C1 segment of cervical spinal cord (tissue), 14 donors: Measurements from ENCODE around the gene FAM193A.
"Not testable (repeated sequence)": the region's sequence is repeated elsewhere in the genome, so short reads cannot be mapped to it uniquely, and the experiment has no call there.

Experiments used
- DNase-seq, 14 donors: peaks; one replicate each; lab custom pipeline; 2025; lab: John Stamatoyannopoulos, UW

The FAM193A gene

DNA sequence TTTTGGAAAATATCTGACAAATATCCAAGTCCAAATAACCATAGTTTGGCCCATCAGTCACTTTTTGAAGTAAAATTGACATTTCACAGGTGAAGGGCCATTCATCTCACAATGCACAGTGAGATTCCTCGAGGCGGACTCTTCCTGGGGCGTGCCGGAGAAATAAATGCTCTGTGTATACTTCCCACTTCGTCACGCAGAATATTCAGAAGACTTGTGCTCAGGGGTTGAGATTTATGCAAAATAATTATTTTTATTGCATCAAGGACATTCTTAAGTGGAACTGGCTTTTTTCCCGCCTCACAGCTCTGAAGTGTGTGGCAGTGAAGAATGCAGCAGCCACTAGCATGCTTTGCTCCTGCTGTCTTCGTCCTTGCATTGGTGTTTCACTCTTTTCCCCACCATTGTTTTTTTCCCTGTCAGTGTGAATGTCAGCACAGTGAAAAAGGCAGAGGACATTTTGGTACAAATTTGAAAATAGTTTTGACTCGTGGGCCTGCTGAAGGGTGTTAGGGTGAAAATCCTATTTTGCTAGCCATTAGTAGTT is 70.6 kb downstream of the FAM193A start:
- no peak for DNase-seq

DNA sequence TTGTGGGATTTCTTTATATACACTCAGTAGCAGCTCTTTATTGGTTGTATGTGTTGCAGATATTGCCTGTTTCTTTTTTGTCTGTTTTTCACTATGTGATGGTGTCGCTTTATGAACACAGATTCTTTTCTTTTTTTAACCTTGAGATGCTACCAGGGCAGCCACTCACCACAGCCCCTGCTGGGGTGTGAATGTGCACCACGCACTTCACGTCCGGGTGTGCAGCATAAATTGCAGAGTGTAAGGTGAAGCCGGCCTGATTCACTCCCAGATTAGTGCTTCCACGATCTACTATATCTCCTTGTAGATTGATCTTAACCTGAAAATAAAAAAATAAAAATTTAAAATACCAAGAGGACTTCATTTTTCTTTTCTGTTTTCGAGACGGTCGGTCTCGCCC is 71.4 kb downstream of the FAM193A start:
- DNase-seq = no peak

DNA sequence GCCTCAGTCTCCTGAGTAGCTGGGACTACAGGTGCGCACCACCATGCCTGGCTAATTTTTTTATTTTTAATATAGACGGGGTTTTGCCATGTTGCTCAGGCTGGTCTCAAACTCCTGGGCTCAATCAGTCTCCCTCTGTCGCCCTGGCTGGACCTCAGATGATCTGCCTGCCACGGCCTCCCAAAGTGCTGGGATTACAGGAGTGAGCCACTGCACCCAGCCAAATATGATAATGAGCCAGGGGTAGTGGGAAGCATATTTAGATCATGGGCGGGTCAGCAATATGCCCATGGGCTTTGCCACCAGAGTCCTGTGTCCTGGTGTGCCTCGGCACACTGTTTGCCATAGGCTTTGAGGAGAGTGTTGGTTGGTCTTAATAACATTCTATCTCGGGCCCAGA is 71.8 kb downstream of the FAM193A start:
- no peak for DNase-seq

DNA sequence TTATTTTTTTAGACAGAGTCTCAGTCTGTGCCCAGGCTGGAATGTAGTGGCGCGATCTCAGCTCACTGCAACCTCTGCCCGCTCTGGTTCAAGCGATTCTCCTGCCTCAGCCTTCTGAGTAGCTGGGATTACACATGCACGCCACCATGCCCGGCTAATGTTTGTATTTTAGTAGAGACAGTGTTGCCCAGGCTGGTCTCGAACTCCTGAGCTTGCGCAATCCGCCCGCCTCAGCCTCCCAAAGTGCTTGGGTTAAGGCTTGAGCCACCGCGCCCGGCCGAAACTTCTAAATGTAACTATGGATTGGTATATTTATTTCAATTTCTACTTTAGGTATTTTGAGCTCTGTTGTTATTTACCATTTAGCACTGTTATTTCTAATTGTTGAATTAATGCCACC is 79.4 kb downstream of the FAM193A start:
- no peak for DNase-seq

DNA sequence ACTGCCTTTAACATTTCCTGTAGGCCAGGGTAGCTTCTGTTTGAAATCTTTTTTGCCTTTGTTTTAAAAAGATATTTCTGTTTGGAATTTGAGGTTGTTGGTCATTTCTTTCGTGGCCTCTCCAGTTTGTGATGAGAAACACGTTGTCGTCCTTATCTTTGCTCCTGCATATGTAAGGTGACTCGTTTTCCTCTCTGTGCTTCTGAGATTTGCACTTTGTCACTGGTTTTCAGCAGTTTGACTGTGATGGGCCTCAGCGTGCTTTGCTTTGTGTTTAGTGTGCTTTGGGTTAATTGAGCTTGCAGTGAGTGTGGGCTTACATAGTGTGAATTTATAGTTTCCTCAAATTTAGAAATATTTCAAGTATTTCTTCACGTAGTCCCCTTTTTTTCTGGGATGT is 81.5 kb downstream of the FAM193A start:
- DNase-seq = no peak

DNA sequence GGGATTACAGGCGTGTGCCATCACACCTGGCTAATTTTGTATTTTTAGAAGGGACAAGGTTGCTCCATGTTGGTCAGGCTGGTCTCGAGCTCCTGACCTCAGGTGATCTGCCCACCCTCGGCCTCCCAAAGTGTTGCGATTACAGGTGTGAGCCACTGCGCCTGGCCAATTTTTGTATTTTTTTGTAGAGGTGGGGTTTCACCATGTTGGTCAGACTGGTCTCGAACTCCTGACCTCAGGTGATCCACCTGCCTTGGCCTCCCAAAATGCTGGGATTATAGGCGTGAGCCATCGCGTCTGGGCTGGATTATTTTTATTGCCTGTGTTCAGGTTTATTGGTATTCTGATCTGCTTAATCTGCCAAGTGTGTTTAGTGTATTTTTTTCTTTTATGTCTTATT is 82.3 kb downstream of the FAM193A start:
- not testable (repeated sequence) for DNase-seq

DNA sequence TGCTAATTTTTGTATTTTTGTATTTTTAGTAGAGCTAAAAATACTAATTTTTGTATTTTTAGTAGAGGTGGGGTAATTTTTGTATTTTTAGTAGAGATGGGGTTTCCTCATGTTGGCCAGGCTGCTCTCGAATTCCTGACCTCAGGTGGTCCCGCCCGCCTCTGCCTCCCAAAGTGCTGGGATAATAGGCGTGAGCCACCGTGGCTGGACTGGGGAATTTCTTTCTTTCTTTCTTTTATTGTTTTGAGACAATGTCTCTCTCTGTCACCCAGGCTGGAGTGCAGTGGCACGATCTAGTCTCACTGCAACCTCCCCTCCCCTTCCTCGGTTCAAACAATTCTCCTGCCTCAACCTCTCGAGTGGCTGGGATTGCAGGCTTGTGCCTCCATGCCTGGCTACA is 83.0 kb downstream of the FAM193A start:
- DNase-seq = no peak

DNA sequence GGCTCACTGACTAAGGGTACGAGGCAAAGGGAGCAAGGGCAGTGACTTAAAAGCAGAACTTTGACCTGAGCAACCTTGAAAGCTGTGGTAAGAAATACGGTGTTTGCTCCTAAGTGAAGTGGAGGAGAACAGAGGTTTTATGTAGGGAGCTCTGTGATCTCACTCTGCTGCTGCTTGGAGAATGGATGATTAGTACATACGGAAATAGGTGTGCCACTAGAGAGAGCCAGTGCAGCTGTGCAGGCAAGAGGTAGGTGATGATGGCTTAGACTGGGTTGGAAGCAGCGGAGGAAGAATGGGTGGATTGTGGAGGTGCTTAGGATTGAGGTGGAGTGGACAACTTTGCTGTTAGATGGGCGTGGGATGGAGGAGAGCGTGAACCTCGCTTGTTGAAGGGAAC is 85.0 kb downstream of the FAM193A start:
- no peak for DNase-seq

DNA sequence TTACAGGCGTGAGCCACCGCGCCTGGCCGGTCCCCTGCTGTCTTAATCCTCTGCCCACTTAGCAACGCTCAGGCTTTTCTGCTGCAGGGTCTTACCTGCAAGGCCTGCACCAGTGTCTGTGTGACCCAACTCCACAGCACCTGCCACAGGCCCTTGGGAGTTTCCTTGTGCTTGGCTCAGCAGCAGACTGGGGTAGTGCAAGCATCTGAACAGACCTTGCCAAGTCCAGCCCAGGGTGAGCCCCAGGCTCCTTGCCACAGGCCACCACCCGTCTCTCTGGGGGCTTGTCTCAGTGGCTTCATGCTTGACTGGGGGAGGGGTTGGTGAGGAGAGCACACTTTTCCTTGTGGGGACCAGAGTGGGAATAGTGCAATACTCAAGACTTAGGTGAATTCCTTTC is 87.0 kb downstream of the FAM193A start:
- DNase-seq = no peak

DNA sequence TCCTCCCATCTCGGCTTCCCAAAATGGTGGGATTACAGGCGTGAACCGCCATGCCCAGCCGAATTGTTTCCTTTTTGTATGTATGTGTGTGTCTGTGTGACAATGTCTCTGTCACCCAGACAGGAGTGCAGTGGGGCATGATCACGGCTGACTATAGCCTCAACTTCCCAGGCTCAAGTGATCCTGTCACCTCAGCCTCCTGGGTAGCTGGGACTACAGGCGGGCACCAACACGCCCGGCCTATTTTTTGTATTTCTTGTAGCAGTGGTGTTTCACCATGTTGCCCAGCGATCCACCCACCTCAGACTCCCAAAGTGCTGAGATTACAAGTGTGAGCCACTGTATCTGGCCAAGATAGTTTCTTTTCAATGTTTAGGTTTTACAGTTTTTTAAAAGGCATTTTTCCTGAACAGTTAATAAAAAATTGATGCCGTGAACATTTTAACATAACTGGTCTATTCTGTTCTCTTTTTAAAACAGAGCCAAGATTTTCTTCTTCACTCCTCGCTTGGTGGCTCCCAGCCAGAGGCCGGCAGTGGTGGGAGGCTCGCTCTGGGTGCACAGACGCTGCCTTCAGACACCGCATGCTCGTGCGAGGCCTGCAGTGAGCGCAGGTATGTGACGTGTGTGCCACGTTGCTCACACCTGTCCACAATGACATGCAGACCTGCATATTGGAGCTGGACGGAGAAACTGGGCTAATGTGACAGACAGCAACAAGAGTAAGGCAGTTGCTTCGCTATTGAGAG is 88.5 kb downstream of the FAM193A start:
- no peak for DNase-seq

DNA sequence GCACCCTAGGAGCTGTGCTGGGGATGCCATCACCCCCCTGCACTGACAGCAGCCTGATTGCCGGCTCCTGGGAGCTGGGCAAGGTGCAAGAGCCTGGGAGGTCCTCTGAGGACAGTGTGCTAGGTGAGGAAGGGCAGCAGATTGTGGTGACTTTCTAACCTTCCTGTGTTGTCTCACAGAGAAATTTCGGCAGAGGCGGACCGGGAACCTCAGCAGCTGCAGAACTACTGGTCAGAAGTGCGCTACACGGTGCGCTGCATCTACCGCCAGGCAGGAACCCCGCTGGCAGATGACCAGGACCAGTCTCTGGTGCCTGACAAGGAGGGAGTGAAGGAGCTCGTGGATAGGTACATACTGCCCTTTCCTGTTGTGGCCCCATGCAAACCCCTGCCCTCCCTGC is 89.8 kb downstream of the FAM193A start:
- DNase-seq = no peak

DNA sequence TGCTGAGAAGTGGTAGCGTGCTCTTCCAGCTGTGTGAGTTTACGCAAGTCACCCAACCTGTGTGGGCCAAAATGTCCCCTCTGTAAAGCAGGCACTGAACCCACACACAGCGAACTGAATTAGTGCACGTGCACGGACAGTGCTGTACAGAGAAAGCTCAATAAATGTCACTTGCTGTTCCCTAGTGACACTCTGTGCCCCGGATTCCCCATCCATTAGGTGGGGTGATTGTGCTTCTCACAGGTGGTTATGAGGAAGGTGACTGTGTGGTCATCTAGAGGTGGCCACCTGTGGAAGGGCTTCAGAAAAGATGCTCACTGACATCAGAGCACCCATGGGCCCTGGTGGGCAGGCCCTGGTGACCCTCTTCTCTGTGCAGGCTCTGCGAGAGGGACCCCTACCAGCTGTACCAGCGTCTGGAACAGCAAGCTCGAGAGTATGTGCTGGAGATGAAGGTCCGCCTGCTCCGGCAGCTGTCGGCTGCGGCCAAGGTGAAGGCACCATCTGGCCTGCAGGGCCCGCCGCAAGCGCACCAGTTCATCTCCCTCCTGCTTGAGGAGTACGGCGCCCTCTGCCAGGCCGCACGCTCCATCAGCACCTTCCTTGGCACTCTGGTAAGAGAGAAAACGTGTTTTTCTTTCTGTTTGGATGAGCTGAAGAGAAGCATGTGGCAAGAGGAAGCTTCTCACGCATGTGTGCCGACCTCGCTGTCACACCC is 94.3 kb downstream of the FAM193A start:
- no peak for DNase-seq

DNA sequence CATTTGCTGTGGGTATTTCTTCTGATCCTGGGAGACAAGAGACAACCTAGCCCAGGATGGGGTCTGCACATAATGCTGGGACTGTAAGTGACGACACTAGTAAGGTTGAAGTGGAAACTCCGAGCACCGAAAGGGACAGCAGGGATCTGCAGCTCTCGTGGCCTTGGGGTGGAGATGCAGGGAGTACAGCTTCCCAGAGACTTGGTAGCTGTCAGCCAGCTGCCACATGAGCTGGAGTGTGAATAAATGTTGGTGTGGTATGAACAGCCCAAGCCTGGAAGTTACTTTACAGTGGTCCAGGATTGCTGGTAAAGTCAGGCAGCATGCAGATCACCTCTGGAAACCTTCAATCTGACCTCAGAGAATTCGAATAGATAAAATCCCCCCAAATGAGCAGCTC is 97.6 kb downstream of the FAM193A start:
- no peak for DNase-seq

DNA sequence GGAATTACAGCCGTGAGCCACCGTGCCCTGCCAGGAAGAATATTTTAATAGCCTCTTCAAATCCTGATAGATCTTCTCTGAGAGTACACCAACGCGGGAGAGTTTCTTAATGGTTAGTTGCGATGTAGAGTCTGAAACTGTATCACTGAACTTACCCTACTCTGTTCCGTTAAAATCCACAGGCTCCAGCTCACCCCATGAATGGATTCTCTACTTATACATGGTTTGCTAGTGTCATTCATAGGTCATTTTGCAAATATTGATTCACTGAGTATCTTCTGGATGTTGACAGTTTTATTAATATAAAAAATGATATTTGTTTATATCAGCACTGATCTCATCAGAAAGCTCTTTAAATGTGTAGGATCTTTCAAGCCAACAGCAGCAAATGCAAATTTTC is 99.9 kb downstream of the FAM193A start:
- no peak for DNase-seq

DNA sequence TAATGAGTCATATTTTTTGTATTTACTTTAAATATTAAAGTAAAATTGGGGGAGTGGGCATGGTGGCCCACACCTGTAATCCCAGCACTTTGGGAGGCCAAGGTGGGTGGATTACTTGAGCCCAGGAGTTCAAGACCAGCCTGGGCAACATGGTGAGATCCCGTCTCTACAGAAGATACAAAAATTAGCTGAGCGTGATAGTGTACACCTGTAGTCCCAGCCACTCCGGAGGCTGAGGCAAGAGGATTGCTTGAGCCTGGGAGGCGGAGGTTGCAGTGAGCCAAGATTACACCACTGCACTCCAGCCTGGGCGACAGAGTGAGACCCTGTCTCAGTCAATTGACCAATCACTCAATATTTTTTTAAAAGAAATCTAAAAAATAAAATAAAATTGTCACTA is 100.5 kb downstream of the FAM193A start:
- not testable (repeated sequence) for DNase-seq

DNA sequence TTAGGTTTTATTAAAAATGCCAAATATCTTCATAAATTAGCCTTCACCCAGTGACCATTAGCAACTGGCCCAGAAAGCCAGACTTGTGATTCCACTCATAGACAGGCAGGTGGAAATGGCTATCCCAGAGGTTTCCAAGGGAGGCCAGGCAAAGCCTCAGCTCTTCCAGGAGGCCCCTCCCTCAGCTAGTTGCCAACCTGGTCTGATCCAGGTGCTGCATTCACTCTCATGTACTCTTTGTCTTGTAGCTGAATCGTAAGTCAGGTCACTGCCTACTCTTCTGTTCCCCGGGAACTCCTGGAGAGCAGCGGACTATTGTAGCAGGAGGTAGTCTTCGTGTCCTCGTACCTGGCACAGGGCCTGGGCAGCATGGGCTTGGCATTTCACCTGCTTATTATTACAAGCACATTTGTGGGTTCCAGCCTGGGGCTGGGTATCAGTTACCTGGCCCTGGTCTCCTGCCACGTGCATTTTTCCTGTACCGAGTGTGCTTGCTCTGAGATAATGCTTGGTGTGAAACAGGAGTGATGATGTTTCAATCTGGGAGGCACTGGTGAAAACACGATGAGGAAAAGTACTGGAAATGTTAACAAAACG is 101.6 kb downstream of the FAM193A start:
- peak in 1 of 14 donors; percentile 41 for DNase-seq

DNA sequence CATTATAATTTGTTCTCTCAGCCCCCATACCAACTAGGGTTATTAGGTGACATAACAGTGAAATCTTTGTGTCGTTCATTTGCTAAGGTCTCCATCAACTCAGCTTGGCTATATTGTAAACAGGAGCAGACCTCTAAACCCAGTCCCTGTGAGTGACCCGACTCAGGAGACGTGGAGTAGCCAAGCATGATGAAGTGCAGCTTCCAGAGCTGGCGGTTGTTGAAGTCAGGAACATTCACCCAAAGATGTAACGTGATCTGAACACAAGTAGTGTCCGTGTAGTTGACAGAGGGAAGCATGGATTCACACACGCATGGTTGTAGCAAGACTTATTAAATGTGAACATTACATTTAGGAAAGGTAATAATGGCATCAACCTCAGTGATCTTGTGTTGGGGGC is 102.3 kb downstream of the FAM193A start:
- no peak for DNase-seq

DNA sequence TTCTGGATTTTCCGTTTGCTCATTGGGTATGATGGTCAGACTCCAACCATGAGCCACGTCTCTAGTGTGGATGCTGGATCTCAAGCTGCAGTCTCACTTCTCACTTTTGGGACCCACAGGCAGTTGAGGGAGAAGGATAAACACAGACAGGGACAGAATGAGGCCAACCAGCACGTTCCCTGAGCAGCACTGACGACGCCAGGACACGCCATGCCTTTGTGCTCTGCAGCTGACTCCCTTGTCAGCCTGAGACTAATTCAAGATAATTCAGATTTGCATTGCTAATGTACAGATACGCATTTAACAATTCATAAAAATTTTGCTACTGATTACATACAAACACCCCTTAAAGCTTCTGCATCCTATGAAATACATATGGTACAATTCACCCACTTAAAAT is 106.5 kb downstream of the FAM193A start:
- DNase-seq = no peak

DNA sequence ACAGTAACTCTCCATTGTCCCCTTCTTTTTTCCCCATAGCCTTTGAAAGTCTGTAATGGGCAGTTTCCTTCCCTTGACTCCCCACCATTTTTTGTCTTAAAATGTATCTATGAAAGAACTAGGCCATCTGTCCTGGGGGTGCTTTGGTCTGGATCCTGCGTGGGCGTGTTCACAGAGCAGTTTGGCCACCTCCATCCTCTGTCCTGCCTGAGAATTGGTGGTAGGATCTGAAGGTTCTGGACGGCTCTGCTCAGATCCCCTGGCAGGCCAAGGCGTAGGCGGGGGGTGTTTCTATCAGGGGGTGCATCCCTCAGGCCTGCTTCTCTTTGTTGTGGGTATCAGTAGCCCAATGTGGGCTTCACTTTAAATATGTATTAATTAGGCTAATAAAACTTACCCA is 107.1 kb downstream of the FAM193A start:
- DNase-seq = peak in 1 of 14 donors; percentile 41

DNA sequence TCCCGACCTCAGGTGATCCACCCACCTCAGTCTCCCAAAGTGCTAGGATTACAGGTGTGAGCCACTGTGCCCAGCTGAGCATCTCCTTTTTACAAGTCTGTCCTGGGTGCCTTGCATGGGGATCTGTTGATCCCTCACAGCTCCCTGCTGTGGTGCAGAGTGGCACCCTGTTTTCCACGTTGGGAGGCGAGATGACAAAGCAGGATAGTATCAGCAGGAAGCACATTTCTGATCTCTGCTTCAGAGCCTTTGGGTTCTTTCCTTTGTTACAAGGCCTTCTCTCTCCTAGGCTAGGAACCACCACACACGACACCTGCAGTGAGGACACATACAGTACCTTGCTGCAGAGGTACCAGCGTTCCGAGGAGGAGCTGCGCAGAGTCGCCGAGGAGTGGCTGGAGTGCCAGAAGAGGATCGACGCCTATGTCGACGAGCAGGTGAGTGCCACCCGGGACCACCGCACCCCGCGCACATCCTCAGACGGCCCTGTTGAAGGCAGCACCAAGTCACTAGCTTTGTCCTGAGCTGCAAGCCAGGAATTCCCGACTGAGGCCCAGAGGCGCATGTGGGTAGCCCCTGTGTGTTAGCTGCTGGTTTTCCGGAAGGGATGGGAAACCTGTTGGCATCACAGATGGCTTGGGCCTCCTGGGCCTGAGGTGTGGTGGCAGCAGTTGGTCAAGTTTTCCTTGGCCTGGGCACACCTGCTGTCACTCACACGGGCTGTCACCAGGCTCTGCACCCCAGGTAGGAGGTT is 110.1 kb downstream of the FAM193A start:
- no peak for DNase-seq

DNA sequence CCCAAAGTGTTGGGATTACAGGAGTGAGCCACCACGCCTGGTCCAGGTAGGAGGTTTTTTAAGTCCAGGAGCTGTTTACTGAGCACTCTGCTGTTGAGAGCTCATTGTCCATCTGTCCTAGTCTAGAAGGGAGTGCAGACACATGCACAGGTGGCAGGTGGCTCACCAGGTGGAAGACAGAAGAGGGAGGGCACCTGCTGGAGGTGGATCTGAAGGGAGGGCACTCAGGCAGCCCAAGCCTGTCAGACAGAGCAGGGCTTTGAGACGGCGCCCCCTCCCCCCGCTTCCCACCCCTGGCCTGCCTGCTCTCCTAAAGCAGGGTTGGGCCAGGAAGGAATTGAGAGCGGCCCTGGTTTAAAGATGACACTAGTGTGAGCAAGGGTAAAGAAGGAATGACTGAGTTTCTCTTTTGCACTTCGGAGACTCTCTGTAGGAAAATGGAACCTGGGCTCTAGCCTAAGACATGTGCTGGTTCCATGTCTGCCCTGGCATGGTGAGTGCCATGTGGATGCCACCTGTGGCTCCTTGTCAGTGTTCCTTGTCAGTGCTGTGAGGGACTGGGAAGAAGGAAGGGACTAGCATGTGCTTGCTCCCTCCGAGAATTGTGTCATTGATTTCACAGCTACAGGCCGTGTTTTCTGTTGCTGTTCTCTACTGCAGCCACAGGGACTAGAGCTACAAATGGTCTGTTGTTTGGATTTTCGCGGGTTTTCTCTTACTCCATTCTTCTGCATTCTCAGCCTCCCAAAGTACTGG is 111.1 kb downstream of the FAM193A start:
- DNase-seq = no peak
